ES-I3 (cell line): ENCODE results near the gene DOC2A.

Experiments
- H3K36me3 ChIP-seq: 2 replicates; pipeline ENCODE4 v1.6.1; 2013; ENCODE audit warnings: mild to moderate bottlenecking, low read length, control low read depth, moderate library complexity; ENCODE audit not compliant: insufficient read depth
- H3K4me1 ChIP-seq: 2 replicates; pipeline ENCODE4 v1.6.1; 2013; ENCODE audit warnings: mild to moderate bottlenecking, control low read depth, low read length; ENCODE audit not compliant: insufficient read depth
- H3K9ac ChIP-seq: 2 replicates; pipeline ENCODE4 v1.6.1; 2013; ENCODE audit warnings: low read depth, mild to moderate bottlenecking, low read length, moderate library complexity
- H3K9me3 ChIP-seq: 2 replicates; pipeline ENCODE4 v1.6.1; 2013; ENCODE audit warnings: mild to moderate bottlenecking, low read length, moderate library complexity; ENCODE audit not compliant: control insufficient read depth, insufficient read depth

DOC2A gene

GRCh38 chr16:29993191-29993902 is 17.5 kb downstream of the DOC2A start:
- H3K9me3 ChIP-seq: no peaks in the 10 kb centered on the region
- H3K9ac ChIP-seq: no peak overlapping the region
- peaks cover 4% of the 10 kb centered on the region; the same call in 1 of the 2 replicates for H3K36me3 ChIP-seq
- no peaks in the 10 kb centered on the region; the same call in 1 of the 2 replicates for H3K4me1 ChIP-seq

GRCh38 chr16:29992344-29992967 is 18.4 kb downstream of the DOC2A start:
- H3K36me3 ChIP-seq: peaks cover 4% of the 10 kb centered on the region; the same call in 1 of the 2 replicates
- H3K9ac ChIP-seq: no peak overlapping the region
- no peaks in the 10 kb centered on the region; the same call in 1 of the 2 replicates for H3K4me1 ChIP-seq
- no peaks in the 10 kb centered on the region for H3K9me3 ChIP-seq

GRCh38 chr16:29991571-29991904 is 19.3 kb downstream of the DOC2A start:
- H3K36me3 ChIP-seq: peaks cover 4% of the 10 kb centered on the region; the same call in 1 of the 2 replicates
- no peak overlapping the region for H3K9ac ChIP-seq
- no peaks in the 10 kb centered on the region for H3K9me3 ChIP-seq
- H3K4me1 ChIP-seq: no peaks in the 10 kb centered on the region; the same call in 1 of the 2 replicates

GRCh38 chr16:29990883-29991570 is 19.8 kb downstream of the DOC2A start:
- Histone ChIP-seq H3K9ac (no peak overlapping the region), H3K9me3 (no peaks in the 10 kb centered on the region), H3K4me1 (no peaks in the 10 kb centered on the region; the same call in 1 of the 2 replicates), H3K36me3 (peaks cover 4% of the 10 kb centered on the region; the same call in 1 of the 2 replicates)

- H3K4me1 ChIP-seq: no peaks in the 10 kb centered on the region; the same call in 1 of the 2 replicates
- H3K36me3 ChIP-seq: peaks cover 4% of the 10 kb centered on the region; the same call in 1 of the 2 replicates
- H3K9ac ChIP-seq: no peak overlapping the region
- no peaks in the 10 kb centered on the region for H3K9me3 ChIP-seq
Measured at GRCh38 chr16:29990034-29990433, 20.8 kb downstream of the DOC2A start.

- H3K36me3 ChIP-seq: peaks cover 4% of the 10 kb centered on the region; the same call in 1 of the 2 replicates
- no peaks in the 10 kb centered on the region for H3K9me3 ChIP-seq
- H3K9ac ChIP-seq: no peak overlapping the region
- no peaks in the 10 kb centered on the region for H3K4me1 ChIP-seq
Measured at GRCh38 chr16:29989111-29989858, 21.5 kb downstream of the DOC2A start.

GRCh38 chr16:29988346-29989075 is 22.3 kb downstream of the DOC2A start:
- H3K4me1 ChIP-seq: no peaks in the 10 kb centered on the region
- peaks cover 4% of the 10 kb centered on the region; the same call in 1 of the 2 replicates for H3K36me3 ChIP-seq
- H3K9me3 ChIP-seq: no peaks in the 10 kb centered on the region
- no peak overlapping the region for H3K9ac ChIP-seq

GRCh38 chr16:29987371-29988085 is 23.3 kb downstream of the DOC2A start:
- Histone ChIP-seq H3K9ac (no peak overlapping the region), H3K9me3 (no peaks in the 10 kb centered on the region), H3K36me3 (no peaks in the 10 kb centered on the region; the same call in 1 of the 2 replicates), H3K4me1 (no peaks in the 10 kb centered on the region)

GRCh38 chr16:29986931-29987330 is 23.9 kb downstream of the DOC2A start:
- Histone ChIP-seq H3K4me1 (no peaks in the 10 kb centered on the region), H3K9ac (no peak overlapping the region), H3K36me3 (no peaks in the 10 kb centered on the region; the same call in 1 of the 2 replicates), H3K9me3 (no peaks in the 10 kb centered on the region)

GRCh38 chr16:29986231-29986630 is 24.6 kb downstream of the DOC2A start:
- peaks cover 7% of the 10 kb centered on the region; the same call in 1 of the 2 replicates for H3K36me3 ChIP-seq
- H3K4me1 ChIP-seq: no peaks in the 10 kb centered on the region
- no peak overlapping the region for H3K9ac ChIP-seq
- H3K9me3 ChIP-seq: no peaks in the 10 kb centered on the region

- H3K36me3 ChIP-seq: peaks cover 7% of the 10 kb centered on the region; the same call in 1 of the 2 replicates
- H3K9ac ChIP-seq: no peak overlapping the region
- H3K9me3 ChIP-seq: no peaks in the 10 kb centered on the region
- H3K4me1 ChIP-seq: no peaks in the 10 kb centered on the region
Measured at GRCh38 chr16:29985271-29985811, 25.5 kb downstream of the DOC2A start.

GRCh38 chr16:29984764-29985147 is 26.1 kb downstream of the DOC2A start:
- no peak overlapping the region for H3K9ac ChIP-seq
- H3K9me3 ChIP-seq: no peaks in the 10 kb centered on the region
- peaks cover 7% of the 10 kb centered on the region; the same call in 1 of the 2 replicates for H3K36me3 ChIP-seq
- H3K4me1 ChIP-seq: no peaks in the 10 kb centered on the region
